OCI-M2 (cell line): ENCODE measurements around the gene ADO.
"Not testable (repeated sequence)": the region's sequence is repeated elsewhere in the genome, so short reads cannot be mapped to it uniquely, and the experiment has no call there.

Experiments
- DNase-seq: peaks from one replicate; lab custom pipeline; 2025; ENCODE audit not compliant: unreplicated experiment; lab: John Stamatoyannopoulos, UW

Gene ADO

DNA sequence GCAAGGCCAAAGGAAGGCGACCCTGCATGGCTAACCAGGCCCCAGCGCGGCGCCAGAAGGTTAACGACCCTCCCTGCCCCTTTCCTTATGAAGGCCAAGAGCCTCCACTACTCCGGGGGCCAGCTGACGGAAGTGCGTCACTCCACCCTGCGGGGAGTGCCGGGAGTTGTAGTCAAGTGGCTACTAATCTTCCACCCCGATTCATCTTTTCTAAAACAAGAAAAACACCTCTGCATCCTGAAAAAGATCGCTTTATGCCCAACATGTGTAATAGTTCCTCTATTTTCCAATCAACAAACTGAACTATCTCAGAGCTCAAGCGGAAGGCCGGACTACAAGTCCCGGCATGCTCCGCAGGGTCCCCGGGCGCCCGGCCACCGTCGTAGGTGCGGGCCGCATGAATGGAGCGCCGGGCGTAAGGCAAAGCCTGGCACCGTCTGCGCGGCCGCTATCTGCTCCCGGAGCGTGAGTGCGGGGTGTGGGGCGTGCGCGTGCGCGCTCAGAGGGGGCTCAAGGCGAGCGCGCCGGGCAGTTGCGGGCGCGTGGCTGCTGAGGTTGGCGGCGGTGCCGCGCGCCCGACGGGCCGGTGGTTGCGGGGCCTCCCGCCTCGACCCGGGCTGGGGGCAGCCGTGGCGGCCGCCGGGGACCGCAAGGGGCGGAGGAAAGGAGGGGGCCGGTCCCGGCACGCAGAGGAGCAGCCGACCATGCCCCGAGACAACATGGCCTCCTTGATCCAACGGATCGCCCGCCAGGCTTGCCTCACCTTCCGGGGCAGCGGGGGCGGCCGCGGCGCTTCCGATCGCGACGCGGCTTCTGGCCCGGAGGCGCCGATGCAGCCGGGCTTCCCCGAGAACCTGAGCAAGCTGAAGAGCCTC lies at the start of gene ADO:
Gene ADO, plus strand, starts transcription at position 365 of the 875 bp plus-strand sequence. Its CDS starts 340 bp downstream, at position 705.
- DNase-seq, result no peak

DNA sequence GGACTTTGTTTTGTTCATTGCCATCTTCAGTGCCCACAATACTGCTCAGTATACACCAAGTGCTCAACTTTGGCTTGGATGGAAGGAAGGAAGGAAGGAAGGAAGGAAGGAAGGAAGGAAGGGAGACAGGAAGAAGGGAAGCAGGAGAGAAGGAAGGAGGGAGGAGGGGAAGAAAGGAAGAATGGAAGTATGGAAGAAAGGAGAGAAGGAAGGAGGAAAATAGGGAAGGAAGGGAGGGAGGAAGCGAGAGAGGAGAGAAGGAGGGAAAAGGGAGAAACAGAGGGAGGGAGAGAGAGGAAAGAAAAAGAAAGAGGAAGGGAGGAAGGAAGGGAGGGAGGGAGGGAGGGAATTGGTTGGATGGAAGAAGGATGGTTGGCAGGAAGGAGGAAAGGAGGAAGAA lies 49.6 kb upstream of the ADO start:
- no peak for DNase-seq

DNA sequence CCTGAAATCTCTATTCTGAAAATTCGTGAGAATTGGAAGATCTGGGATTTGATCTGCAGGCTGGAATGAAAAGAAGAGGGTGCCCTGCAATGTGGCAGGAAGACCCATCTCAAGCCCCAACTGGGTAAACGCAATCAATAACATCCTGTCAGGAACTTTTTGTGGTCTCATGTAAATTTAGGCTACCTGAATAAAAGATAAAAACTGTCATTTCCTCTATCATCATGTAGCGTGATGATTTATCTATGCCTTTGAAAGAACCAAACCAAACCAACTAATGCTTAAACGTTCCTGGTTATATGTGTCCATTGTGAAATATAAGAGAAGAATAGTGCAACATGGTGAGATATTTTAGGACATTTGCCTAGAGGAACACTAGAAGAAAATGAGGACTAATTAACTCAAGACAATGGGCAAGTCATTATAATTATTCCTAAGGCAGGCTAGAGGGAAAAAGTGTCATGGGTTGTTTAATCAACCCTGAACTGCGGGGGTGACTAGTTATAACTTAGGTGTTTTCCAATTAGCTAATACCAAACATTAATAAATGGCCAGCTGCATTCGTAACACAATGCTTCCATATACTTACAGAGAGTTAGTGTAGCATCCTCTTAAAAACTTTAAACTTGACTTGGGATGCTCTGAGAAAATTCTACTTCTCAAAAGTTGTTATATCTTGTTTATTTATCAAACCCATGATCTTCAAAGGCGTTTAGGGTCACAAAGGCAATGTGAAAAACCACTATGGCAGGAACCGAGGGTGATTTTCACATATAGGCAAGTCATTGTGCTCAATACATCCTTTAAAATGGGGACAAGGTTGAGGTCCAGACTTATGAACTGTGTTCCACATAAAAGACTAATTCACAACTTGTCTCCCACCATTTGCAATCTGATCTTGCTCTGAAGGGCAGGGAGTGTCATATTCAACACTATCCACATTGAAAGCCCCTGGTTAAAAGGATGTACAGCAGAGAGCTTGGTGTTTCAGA lies 48.6 kb upstream of the ADO start:
- no peak for DNase-seq

- no peak for DNase-seq
Observed at GRCh38 chr10:62759599-62760175, 44.8 kb upstream of the ADO start.

GRCh38 chr10:62760401-62760800 lies 44.1 kb upstream of the ADO start:
- no peak for DNase-seq

DNA sequence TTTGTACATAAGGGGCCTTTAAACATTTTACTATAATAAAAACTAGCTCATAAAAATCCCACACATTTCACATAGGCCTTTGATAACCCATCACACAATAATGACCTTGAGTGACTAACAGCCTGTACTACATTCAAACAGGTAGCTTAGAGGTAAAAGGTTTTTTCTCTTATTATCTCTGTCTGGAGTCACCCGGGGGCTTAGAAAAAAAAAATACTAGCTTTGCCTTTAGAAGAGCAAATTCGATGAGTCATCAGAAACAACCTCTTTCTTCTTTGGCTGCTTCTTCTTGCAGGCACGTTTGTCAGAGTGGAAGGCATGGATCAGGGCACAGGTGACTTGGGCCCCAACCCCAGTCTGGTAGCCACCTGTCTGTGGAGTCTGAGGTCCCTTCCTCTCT lies 43.4 kb upstream of the ADO start:
- DNase-seq, result no peak

DNA sequence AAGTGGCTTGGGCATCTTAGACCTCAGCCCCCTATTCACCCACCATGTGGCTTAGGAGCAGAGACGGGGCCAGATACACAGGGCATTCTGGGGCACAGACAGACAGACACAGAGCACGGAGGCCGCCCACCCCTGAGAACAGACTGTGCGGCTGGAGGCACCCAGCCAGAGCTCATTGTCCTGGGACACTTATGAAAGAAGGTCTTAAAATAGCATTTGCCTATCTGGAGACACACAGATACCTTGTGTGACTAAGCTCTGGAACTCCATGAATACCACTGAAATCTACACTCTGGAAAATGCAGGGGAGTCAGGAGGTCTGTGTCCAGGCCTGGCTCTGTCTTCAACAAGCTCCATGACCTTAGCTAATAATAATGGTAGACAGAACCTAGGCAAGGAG lies 41.4 kb upstream of the ADO start:
- no peak for DNase-seq

DNA sequence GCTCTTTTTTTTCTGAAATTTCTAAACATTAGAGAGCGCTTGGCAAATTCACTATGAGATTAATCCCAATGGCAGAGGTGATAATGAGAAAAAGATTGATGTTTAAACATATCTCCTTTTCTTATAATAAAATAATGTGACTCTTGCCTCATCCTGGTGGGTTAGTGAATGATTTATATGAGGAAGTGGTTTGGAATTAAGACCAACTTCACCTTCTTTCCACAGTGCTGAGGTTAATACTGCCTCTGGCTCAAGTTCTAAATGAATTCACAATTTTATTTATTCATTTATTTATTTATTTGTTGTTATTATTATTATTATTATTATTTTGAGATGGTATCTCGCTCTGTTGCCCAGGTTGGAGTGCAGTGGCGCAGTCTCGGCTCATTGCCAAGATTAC lies 40.5 kb upstream of the ADO start:
- no peak for DNase-seq

- DNase-seq, result no peak
Observed at GRCh38 chr10:62765726-62766125, 38.8 kb upstream of the ADO start.

GRCh38 chr10:62766386-62766785 lies 38.1 kb upstream of the ADO start:
- no peak for DNase-seq

DNA sequence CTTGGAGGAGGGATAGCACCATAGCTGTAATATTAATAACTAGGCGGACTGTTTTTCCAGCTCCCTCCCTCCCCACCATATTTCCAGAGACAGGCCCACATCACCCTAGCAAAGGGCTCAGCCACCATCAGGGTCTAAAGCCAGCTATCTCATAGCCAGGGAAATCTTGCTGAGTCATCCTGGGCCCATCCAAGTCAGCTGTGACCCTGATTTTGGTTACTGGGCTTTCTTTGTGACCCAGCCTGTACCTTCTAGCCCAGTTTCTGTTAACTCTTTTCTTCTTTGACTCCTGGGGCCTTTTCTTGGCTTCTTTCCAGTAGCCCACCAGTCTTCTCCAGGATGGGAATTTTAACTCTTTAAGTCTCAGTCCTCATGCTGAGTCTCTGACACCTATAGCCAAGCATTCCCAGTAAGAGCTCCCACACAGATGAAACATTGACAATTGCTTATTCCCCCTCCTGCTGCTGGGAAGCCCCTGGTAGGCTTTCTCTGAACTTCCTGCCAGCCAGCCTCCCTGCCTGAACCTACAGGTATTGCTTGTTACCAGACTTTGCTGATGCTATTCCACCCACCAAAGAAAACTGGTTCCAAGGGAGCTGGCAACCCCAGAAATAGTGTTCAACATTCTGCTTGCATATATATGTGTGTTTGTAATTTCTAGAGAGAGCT lies 34.8 kb upstream of the ADO start:
- DNase-seq, result no peak

GRCh38 chr10:62772186-62772974 lies 32.1 kb upstream of the ADO start:
- no peak for DNase-seq

DNA sequence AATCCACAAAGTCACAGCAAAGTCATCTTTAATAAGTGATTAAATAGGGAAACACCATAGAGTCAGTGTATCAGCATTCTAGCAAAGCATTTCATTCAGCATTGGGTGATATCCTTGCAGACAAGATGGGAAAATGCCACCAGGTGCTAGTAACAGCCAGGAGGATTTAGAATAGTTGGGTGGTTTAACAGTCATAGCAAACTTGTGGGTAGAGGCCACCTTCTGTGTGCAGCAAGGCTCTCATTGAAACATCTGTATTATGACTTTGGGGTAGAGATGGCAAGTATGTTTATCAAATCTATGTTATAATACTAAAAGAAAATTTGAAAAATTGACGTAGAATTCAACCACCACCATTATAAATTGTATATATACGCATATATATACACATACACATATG lies 26.4 kb upstream of the ADO start:
- DNase-seq, result no peak

DNA sequence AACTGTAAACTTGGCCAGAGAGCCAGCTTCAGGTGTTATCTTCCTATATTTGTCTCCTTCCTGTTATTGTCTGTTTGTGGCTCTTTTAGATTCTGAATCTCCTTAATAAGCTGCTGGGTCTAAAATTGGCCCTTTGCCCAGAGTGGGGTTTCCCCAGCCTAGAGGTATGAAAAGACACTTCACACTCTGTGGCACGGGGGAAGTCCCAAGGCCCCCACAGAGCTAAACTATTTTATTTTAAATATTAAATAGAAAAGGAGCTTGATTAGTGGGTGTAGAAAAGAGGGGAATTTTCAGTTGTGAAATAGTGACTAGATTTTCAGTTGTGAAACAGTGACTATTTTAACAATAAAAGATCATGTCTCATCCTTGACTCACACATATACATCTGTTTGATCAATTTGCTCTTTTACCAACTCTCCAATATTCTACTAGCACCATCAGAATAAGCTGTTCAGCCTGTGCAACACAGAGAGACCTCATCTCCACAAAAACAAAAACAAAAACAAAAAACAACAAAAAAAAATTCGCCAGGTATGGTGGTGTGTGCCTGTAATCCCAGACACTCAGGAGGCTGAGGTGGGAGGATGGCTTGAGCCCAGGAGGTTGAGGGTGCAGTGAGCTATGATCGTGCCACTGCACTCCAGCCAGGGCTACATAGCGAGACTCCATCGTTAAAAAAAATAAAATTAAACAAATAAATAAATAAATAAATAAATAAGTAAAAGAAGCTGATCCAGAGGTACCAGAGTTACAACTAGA lies 24.9 kb upstream of the ADO start:
- no peak for DNase-seq

- DNase-seq, result not testable (repeated sequence)
Observed at GRCh38 chr10:62784537-62784936, 20.0 kb upstream of the ADO start.

DNA sequence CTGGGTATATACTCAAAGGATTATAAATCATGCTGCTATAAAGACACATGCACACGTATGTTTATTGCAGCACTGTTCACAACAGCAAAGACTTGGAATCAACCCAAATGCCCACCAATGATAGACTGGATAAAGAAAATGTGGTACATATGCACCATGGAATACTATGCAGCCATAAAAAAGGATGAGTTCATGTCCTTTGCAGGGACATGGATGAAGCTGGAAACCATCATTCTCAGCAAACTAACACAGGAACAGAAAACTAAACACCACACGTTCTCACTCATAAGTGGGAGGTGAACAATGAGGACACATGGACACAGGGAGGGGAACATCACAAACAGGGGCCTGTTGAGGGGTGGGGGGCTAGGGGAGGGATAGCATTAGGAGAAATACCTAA lies 16.2 kb upstream of the ADO start:
- DNase-seq, result not testable (repeated sequence)

GRCh38 chr10:62788861-62789467 lies 15.6 kb upstream of the ADO start:
- DNase-seq, result no peak

DNA sequence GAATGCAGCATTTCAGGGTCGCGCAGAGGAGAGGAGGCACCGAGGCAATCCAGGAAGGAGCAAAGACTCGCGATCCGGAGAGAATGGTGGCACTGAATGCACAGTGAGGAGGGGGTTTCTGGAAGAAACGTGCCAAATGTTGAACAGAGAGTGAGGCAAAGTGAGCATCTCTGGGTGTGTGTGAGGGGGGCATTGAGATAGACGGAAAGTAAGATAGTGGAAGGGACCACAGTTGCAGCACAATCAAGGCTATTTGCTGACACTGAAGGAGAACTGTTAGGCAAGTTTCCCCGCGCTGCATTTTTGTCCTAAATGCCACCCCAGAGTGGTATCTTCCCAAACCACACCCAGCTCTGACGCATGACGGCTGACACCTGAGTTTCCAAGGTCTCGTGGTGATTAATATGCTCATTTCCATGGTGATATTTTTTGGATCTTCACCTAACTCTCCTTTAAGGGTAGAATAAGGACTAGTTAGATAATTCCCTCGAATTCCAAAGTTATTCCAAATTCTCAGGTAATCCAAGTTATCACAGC lies 14.4 kb upstream of the ADO start:
- DNase-seq, result no peak

DNA sequence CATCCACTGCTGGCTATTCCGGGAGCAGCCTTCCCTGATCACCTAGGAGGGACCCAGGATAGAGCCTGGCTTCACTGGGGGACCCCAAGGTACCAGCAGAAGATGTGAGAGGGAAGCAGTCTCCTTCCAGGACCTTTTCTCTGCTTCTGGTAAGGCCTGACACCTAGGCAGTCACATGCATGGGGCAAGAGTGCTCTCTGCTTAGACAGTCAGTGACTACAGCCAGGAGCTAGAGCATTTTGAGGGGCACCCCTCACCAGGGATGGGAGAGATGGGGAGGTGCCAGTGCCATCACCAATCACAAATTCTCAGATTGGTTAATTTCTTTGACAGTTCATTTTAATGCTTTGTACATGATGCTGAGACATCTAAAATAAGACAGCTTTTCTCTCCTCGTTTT lies 13.9 kb upstream of the ADO start:
- no peak for DNase-seq
